DOHH2 (cell line): Measurements from ENCODE around the gene TBL1X.
A peak's percentile ranks its signal among the peaks of the same experiment; 100 is the strongest.

Source experiments
- H3F3A ChIP-seq: fragments of 200-600 bp; sonication (generic), shearing (Covaris generic); 2 replicates; pipeline ENCODE4 v1.6.0; 2016; ENCODE audit warnings: antibody characterized with exemption, mild to moderate bottlenecking; ENCODE audit not compliant: control insufficient read depth, insufficient read depth
- H3K27ac ChIP-seq: fragments of 200-600 bp; sonication (generic); 2 replicates; pipeline ENCODE4 v1.5.1; 2014; ENCODE audit warnings: low read depth, mild to moderate bottlenecking, low read length, moderate library complexity
- H3K27me3 ChIP-seq: fragments of 200-600 bp; sonication (generic); 2 replicates; pipeline ENCODE4 v1.6.1; 2014; ENCODE audit warnings: mild to moderate bottlenecking, low read length, mixed read lengths; ENCODE audit not compliant: control insufficient read depth
- H3K36me3 ChIP-seq: fragments of 200-600 bp; sonication (generic); 2 replicates; pipeline ENCODE4 v1.6.1; 2014; ENCODE audit warnings: mild to moderate bottlenecking, low read length, moderate library complexity, mixed read lengths; ENCODE audit not compliant: control insufficient read depth
- H3K4me1 ChIP-seq: fragments of 200-600 bp; sonication (generic); 2 replicates; pipeline ENCODE4 v1.6.1; 2014; ENCODE audit warnings: mild to moderate bottlenecking, low read length, mixed read lengths; ENCODE audit not compliant: control insufficient read depth
- H3K4me2 ChIP-seq: fragments of 200-600 bp; sonication (generic); 2 replicates; pipeline ENCODE4 v1.6.0; 2014; ENCODE audit warnings: mild to moderate bottlenecking, low read length, moderate library complexity
- H3K4me3 ChIP-seq: fragments of 200-600 bp; sonication (generic); 2 replicates; pipeline ENCODE4 v1.5.1; 2014; ENCODE audit warnings: mild to moderate bottlenecking, low read length, mixed read lengths
- H3K79me2 ChIP-seq: fragments of 200-600 bp; sonication (generic); 2 replicates; pipeline ENCODE4 v1.6.1; 2014; ENCODE audit warnings: mild to moderate bottlenecking, low read length, mixed read lengths; ENCODE audit not compliant: control insufficient read depth
- H3K9me2 ChIP-seq: fragments of 200-600 bp; sonication (generic); replicated peaks from 2 replicates; pipeline ENCODE4 v1.6.1; 2014; ENCODE audit warnings: mild to moderate bottlenecking, low read length, mixed read lengths; ENCODE audit not compliant: control insufficient read depth
- H3K9me3 ChIP-seq: fragments of 200-600 bp; sonication (generic); 2 replicates; pipeline ENCODE4 v1.6.1; 2014; ENCODE audit warnings: antibody characterized with exemption, low read length, mixed read lengths; ENCODE audit not compliant: control insufficient read depth, insufficient read depth
- H4K20me1 ChIP-seq: fragments of 200-600 bp; sonication (generic); 2 replicates; pipeline ENCODE4 v1.6.0; 2014; ENCODE audit warnings: low read depth, mild to moderate bottlenecking, antibody characterized with exemption, low read length, moderate library complexity; ENCODE audit not compliant: control insufficient read depth, insufficient read depth
- EZH2phosphoT487 ChIP-seq: fragments of 200-600 bp; sonication (generic); IDR thresholded peaks from 2 replicates; pipeline ENCODE4 v1.6.1; 2017; ENCODE audit warnings: borderline replicate concordance, mild to moderate bottlenecking, antibody characterized with exemption, low read length, moderate library complexity, mixed read lengths
- TF ChIP-seq, protein P1 (sequence below): fragments of 200-600 bp; sonication (generic); IDR thresholded peaks from one replicate; pipeline ENCODE4 v1.5.1; 2014; ENCODE audit warnings: antibody characterized with exemption, mild to moderate bottlenecking, low read depth, low read length; ENCODE audit not compliant: poor library complexity, severe bottlenecking

Gene TBL1X

GRCh38 chrX:9676306-9676705 lies 211.4 kb downstream of the TBL1X start:
- no peak overlapping the region for H3K27ac ChIP-seq
- TF ChIP-seq, protein P1, sequence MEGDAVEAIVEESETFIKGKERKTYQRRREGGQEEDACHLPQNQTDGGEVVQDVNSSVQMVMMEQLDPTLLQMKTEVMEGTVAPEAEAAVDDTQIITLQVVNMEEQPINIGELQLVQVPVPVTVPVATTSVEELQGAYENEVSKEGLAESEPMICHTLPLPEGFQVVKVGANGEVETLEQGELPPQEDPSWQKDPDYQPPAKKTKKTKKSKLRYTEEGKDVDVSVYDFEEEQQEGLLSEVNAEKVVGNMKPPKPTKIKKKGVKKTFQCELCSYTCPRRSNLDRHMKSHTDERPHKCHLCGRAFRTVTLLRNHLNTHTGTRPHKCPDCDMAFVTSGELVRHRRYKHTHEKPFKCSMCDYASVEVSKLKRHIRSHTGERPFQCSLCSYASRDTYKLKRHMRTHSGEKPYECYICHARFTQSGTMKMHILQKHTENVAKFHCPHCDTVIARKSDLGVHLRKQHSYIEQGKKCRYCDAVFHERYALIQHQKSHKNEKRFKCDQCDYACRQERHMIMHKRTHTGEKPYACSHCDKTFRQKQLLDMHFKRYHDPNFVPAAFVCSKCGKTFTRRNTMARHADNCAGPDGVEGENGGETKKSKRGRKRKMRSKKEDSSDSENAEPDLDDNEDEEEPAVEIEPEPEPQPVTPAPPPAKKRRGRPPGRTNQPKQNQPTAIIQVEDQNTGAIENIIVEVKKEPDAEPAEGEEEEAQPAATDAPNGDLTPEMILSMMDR, result no peak
- no peak for TF ChIP-seq EZH2phosphoT487
- no peaks in the 10 kb centered on the region for H3K27me3 ChIP-seq

DNA sequence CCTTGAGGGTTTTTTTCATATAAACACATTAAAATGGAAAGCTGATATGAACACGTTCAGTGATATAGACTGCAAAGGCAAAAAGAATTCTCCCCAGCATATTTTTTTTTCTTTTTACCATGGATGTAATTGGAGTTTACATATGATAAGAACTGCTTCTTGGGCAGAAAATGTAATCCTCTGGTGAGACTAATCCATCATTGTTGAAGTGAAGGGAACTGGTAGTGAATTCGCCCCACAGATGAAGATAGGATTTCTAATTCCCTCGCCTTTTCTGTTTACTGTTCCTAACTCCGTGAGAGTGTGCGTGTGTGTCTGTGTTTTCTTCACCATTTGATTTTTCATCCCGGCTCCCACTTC lies 211.9 kb downstream of the TBL1X start:
- TF ChIP-seq, protein P1, result no peak
- TF ChIP-seq EZH2phosphoT487, result no peak
- no peak overlapping the region for H3K27ac ChIP-seq
- no peak overlapping the region for H3K4me3 ChIP-seq
- H3K9me3 ChIP-seq, result no peaks in the 10 kb centered on the region
- no peaks in the 10 kb centered on the region for H3K79me2 ChIP-seq
- H3K4me1 ChIP-seq, result peaks cover 18% of the 10 kb centered on the region
- H3F3A ChIP-seq, result no peaks in the 10 kb centered on the region
- H3K36me3 ChIP-seq, result no peaks in the 10 kb centered on the region
- no peaks in the 10 kb centered on the region for H3K27me3 ChIP-seq
- H3K9me2 ChIP-seq, result no peaks in the 10 kb centered on the region
- H3K4me2 ChIP-seq, result peak overlapping the region; percentile 19; the same call in 1 of the 2 replicates
- no peaks in the 10 kb centered on the region for H4K20me1 ChIP-seq

More at GRCh38 chrX:9676306-9676705, 211.4 kb downstream of the TBL1X start:
- H3K9me3 ChIP-seq, result no peaks in the 10 kb centered on the region
- H3F3A ChIP-seq, result no peaks in the 10 kb centered on the region
- H3K36me3 ChIP-seq, result no peaks in the 10 kb centered on the region
- H3K4me1 ChIP-seq, result peaks cover 22% of the 10 kb centered on the region
- H3K9me2 ChIP-seq, result no peaks in the 10 kb centered on the region
- no peaks in the 10 kb centered on the region for H3K79me2 ChIP-seq
- H4K20me1 ChIP-seq, result no peaks in the 10 kb centered on the region
- no peak overlapping the region for H3K4me2 ChIP-seq
- no peak overlapping the region for H3K4me3 ChIP-seq

DNA sequence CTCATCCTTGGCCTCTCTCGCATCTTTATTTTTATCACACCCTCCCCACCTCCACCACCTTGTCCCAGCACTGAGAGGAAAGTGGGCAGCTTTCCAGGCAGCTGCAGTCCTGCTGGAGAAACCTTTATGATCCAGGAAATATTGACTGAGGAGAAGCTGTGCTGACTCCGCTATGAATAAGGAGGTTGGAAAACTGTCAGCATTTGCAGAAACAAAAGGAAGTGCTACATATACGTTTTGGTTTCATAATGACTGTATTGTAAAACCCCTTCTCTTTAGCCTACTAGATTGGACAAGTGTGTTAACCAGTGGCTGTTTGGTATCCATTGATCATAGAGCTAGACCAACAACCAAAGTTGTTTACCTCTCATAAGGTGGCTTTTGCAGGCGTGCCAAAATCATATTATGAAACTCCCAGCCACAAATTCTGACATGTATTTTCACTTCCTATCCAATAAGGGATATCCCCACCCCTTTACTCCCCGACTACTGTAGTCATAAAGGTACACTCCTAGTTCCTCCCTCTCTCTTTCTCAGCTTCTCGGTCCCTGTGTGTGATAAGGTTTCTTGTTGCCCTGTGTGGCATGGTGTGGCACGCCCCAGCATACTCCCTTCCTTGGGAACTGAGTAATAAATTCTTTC lies 212.4 kb downstream of the TBL1X start:
- H3K4me2 ChIP-seq, result peak overlapping the region; percentile 19; the same call in 1 of the 2 replicates
- H3K4me1 ChIP-seq, result peaks cover 13% of the 10 kb centered on the region
- H3K36me3 ChIP-seq, result no peaks in the 10 kb centered on the region
- H3K79me2 ChIP-seq, result no peaks in the 10 kb centered on the region
- no peaks in the 10 kb centered on the region for H3F3A ChIP-seq
- H4K20me1 ChIP-seq, result no peaks in the 10 kb centered on the region
- TF ChIP-seq, protein P1, result no peak
- TF ChIP-seq EZH2phosphoT487, result no peak
- H3K9me2 ChIP-seq, result no peaks in the 10 kb centered on the region
- no peaks in the 10 kb centered on the region for H3K9me3 ChIP-seq
- H3K4me3 ChIP-seq, result no peak overlapping the region
- H3K27ac ChIP-seq, result no peak overlapping the region
- H3K27me3 ChIP-seq, result no peaks in the 10 kb centered on the region
